NCI-H460 (cell line): ENCODE results near the gene LRPAP1. TPM values are rescaled to one million over a fixed set of nuclear protein-coding genes. Genes with fewer than 3 reads are reported as not detected.

ENCODE experiments used
- DNase-seq: peaks from one replicate; pipeline ENCODE4 v3.0.0-alpha.2; 2016; ENCODE audit warnings: low read depth; ENCODE audit errors: extremely low read depth
- total RNA-seq: library from RNA; depleted of rRNA; stranded (reverse); fragments of >200 nt; shearing (Covaris generic); gene quantifications from 2 replicates; pipeline ENCODE4 v1.2.3, GENCODE V29; 2014

LRPAP1 gene
- total RNA-seq, 1 experiment from 2014 or later, result 153 TPM

GRCh38 chr4:3489451-3489962 is 42.7 kb downstream of the LRPAP1 start:
- no peak for DNase-seq

GRCh38 chr4:3488820-3489219 is 43.4 kb downstream of the LRPAP1 start:
- DNase-seq, result no peak

GRCh38 chr4:3487861-3488260 is 44.4 kb downstream of the LRPAP1 start:
- DNase-seq, result no peak

- DNase-seq, result no peak
These were observed 45.4 kb downstream of the LRPAP1 start for GRCh38 chr4:3486541-3487540.

- no peak for DNase-seq
These were observed 46.2 kb downstream of the LRPAP1 start for GRCh38 chr4:3485886-3486540.

GRCh38 chr4:3485011-3485791 is 47.0 kb downstream of the LRPAP1 start:
- DNase-seq, result no peak

GRCh38 chr4:3484057-3484973 is 47.9 kb downstream of the LRPAP1 start:
- peak; percentile 12 for DNase-seq

- no peak for DNase-seq
These were observed 48.7 kb downstream of the LRPAP1 start for GRCh38 chr4:3483471-3483921.

GRCh38 chr4:3482707-3483106 is 49.5 kb downstream of the LRPAP1 start:
- no peak for DNase-seq

- DNase-seq, result no peak
These were observed 50.3 kb downstream of the LRPAP1 start for GRCh38 chr4:3481783-3482393.

GRCh38 chr4:3481113-3481531 is 51.1 kb downstream of the LRPAP1 start:
- no peak for DNase-seq

- DNase-seq, result peak; percentile 53
These were observed 51.6 kb downstream of the LRPAP1 start for GRCh38 chr4:3480528-3481112.

GRCh38 chr4:3479358-3480101 is 52.7 kb downstream of the LRPAP1 start:
- no peak for DNase-seq

- no peak for DNase-seq
These were observed 53.5 kb downstream of the LRPAP1 start for GRCh38 chr4:3478446-3479357.

- DNase-seq, result no peak
These were observed 54.3 kb downstream of the LRPAP1 start for GRCh38 chr4:3477750-3478430.
